HG02571 (cell line): ENCODE data around the gene MATCAP1.

ENCODE experiments used
- ATAC-seq: cut with Tn5 transposase; IDR thresholded peaks from one replicate; pipeline ENCODE4 v1.9.1; 2021; ENCODE audit warnings: mild to moderate bottlenecking, moderate library complexity; ENCODE audit not compliant: unreplicated experiment

The MATCAP1 gene

GRCh38 chr16:67144943-67145342 is 38.8 kb downstream of the MATCAP1 start:
- ATAC-seq, result no peak

- no peak for ATAC-seq
These were observed 41.4 kb downstream of the MATCAP1 start for GRCh38 chr16:67142342-67142741.

- ATAC-seq, result no peak
These were observed 42.4 kb downstream of the MATCAP1 start for GRCh38 chr16:67141391-67141790.

- no peak for ATAC-seq
These were observed 46.2 kb downstream of the MATCAP1 start for GRCh38 chr16:67137605-67138004.

GRCh38 chr16:67129422-67129821 is 54.3 kb downstream of the MATCAP1 start:
- no peak for ATAC-seq

GRCh38 chr16:67128887-67129286 is 54.9 kb downstream of the MATCAP1 start:
- ATAC-seq, result no peak

GRCh38 chr16:67128417-67128816 is 55.3 kb downstream of the MATCAP1 start:
- no peak for ATAC-seq
